Umbilical cord (tissue), 2 donors: ENCODE measurements around the gene PCARE. TPM values are rescaled to one million over a fixed set of nuclear protein-coding genes. Genes with fewer than 3 reads are reported as not detected.
"Not testable (repeated sequence)": the region's sequence is repeated elsewhere in the genome, so short reads cannot be mapped to it uniquely, and the experiment has no call there.

ENCODE experiments used
- DNase-seq: peaks from one replicate; pipeline ENCODE4 v3.0.0-alpha.2; 2015; ENCODE audit warnings: low spot score
- total RNA-seq: library from RNA; depleted of rRNA; stranded (reverse); fragments of >200 nt; gene quantifications from one replicate; pipeline ENCODE4 v1.2.3, GENCODE V29; 2014; ENCODE audit warnings: low replicate concordance; ENCODE audit not compliant: insufficient read depth

Gene PCARE
- total RNA-seq, 1 donor from 2014 or later: 1.4 TPM

DNA sequence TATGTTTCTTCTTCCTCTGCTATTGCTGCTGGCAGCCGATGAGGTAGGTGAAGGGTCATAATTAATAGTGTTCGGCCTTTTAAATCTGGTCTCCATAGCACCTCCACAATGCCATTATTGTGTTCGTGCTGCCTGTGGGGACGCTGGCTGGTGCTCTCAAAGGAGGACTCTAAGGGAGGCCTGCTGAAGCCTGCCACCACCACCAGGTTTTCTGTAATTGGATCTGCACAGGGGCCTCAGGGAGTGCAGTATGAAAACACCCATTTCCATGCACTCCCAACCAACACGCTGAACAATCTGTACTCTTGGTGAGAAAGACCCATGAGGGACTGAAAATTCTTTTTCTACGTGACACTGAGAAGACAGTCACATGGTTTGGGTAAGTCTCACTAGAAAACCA lies 23.2 kb upstream of the PCARE start:
- no peak for DNase-seq

- DNase-seq: no peak
These were observed 22.6 kb upstream of the PCARE start for GRCh38 chr2:29096969-29097368.

DNA sequence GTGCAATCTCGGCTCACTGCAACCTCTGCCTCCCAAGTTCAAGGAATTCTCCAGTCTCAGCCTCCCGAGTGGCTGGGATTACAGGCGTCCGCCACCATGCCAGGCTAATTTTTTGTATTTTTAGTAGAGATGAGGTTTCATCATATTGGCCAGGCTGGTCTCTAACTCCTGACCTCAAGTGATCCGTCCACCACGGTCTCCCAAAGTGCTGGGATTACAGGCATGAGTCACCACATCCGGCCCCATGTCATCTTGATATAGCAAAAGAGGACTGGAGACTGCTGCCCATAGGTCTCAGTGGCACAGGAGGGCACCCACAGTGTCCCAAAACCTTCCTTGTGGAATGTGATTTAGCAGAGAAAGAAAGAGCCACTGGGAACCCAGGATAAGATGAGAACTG lies 16.0 kb upstream of the PCARE start:
- not testable (repeated sequence) for DNase-seq

DNA sequence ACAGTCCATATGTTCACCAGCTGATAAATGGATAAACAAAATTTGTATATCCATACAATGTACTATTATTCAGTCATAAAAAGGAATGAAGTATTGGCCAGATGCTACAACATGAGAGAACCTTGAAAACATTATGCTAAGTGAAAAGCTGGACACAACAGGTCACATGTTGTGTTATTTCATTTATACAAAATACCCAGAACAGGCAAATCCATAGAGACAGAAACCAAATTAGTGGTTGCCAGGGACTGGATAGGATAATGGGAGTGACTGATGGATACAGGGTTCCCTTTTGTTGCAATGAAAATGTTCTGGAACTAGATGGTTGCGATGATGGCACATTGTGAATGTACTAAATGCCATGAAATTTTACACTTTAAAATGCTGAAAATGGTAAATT lies 10.2 kb upstream of the PCARE start:
- DNase-seq: no peak

- no peak for DNase-seq
These were observed 8.6 kb upstream of the PCARE start for GRCh38 chr2:29082804-29083495.

- no peak for DNase-seq
These were observed 6.8 kb upstream of the PCARE start for GRCh38 chr2:29080886-29081743.

- no peak for DNase-seq
These were observed 5.6 kb upstream of the PCARE start for GRCh38 chr2:29079887-29080286.

DNA sequence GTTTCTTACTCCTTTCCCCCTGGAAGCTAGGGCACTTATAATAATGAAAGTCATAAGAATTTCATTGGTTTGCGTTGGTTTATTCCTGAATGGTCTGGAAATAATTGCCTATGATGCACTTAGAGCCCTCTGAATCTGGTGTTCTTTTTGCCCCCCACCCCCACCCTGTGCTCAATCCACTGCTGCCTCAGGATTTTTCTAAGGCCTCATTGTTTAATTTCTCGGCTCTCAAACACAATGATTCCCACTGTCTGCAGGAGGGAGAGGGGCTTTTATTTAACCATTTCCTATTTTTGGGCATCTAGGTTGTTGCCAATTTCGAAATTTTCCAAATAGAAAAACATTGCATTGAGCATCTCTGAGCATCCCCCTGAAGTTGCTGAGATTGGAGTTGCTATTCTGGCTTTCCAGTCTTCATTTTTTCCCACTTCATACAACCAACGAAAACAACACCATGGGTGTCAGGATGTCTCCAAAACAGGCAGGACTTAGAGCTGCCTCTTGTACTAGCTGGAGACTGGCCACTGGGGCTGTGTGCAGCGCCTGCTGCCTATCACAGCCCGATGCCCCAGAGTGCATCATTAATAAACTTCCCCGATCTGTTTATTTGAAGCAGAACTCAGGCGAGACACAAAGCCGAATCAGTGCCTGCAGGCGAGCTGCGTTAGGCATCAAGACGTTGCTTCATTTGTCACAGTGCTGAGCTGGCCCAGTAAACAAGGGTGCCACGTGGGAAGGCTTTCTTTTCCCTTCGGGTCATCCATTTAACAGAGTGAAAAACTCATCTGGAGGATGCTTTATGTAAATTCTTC lies 1.8 kb upstream of the PCARE start:
- DNase-seq: no peak

DNA sequence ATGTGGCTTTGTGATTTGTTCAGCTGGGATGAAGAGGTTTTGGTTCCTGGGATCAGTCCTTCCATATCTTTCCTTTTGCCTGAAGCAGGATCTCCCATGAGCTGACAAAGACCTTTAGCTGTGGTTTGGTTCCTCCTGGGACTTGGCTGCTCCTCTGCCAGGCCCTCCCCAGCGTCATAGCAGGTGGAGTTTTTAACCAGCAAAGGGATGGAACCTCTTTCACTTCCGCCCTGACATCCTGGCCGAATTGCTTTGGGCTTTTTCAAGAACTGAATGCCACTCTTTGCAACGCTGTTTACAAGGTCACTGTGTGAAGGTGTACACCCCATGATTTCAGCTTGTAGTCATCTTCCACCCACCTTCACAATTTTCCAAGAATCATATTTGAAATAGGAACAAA lies 390 bp downstream of the PCARE start:
- DNase-seq: no peak

DNA sequence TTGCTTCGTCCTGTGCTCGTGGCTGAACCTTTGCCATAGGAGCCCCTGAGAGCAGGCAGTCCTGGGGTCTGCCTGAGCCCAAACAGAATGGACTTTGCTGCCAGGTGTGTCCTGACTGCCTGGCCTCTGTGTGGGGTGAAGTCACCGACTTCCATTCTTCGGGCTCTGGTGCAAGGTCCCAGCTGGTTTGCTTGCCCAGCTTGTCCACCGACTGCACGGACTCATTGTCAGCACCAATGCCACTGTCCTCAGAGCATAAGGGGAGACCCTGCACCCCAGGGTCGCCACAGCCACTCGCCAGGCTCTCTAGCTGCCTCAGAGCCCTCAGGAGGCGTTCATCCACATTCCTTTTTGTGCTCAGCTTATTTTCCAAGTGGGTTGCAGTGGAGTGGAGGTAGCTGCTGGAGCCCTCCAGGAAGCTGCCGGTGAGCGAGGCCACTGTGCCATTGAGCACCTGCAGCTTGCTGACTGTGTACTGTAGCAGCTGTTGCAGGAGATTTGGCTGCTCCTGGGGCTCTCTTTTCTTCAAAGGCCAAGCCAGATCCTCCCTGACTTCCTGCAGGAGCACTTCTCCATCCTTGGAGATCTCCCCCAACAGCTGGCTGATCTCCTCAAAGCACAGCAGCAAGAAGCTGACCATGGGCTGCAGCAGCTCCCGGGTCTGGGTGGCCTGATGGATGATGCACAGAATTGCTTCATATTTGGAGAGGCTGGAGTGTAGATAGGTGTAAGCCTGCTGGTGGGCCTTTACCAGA lies 1.2 kb downstream of the PCARE start:
- no peak for DNase-seq

- no peak for DNase-seq
These were observed 2.1 kb downstream of the PCARE start for GRCh38 chr2:29072251-29072650.

DNA sequence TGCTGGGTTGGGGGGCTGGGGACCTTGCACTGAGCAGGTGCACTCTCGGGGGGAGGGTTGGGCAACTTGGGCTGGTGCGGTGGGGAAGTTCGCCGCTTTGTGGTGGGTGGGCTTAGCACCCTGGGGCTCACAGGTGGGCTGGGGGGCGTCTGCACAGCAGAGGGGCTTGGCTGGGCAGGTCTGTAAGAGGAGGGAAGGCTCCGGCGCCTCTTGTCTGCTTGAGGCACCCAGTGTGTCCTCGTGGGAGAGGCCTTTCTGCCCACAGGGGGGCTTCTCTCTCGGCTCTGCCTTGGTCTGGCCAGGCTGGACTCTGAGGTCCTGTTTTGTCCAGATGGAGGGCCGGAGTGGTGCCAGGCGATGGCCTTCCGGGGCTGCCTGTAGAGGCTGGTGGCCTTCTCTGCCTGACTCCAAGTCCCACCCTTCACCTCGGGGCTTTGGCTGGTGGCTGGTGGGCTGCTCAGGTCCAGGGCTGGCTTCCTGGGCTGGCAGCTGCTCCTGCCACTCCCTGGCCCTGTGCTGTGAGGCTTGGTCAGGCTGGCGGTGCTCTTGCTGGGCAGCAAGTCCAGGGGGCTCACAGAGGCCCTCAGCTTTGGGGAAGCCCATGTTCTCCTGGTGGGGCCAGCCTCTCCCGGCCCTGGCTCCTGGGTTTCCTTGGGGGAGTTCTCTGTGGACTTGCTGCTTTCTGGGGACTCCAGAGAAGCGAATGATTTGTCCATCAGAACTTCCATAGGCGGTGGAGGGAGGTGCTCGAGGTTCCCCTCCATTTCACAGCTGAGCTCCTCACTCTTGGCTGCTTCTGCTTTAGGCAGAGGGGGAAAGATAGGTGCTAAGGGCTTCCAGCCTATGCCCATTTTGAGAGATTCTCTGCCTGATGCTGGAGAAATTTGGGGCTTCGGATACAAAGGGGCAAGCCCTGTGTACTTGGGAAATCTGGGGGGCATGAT lies 3.0 kb downstream of the PCARE start:
- DNase-seq: no peak

DNA sequence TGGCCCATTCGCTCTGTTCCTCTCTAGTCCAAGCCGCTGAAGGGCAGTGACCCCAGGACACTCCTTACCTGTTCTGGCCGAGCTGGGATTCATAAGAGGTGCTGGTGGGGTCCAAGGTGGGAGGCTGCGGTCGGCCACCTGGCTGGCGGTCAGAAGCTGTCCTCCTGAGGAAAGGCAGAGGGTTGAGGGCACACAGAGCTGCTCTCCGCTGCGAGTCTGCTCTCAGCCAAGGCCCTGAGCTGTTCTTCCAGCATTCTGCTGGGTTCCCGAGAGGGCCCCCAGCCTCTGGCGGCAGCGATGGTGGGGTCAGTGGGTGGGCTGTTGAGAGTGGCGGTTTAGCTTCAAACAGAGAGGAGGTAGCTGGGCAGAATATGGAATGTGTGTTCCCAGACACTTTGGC lies 3.8 kb downstream of the PCARE start:
- DNase-seq: no peak

- no peak for DNase-seq
These were observed 5.8 kb downstream of the PCARE start for GRCh38 chr2:29068513-29068912.

- DNase-seq: peak; percentile 32
These were observed 7.2 kb downstream of the PCARE start for GRCh38 chr2:29066997-29067605.

GRCh38 chr2:29066271-29066860 lies 8.0 kb downstream of the PCARE start:
- peak; percentile 65 for DNase-seq

DNA sequence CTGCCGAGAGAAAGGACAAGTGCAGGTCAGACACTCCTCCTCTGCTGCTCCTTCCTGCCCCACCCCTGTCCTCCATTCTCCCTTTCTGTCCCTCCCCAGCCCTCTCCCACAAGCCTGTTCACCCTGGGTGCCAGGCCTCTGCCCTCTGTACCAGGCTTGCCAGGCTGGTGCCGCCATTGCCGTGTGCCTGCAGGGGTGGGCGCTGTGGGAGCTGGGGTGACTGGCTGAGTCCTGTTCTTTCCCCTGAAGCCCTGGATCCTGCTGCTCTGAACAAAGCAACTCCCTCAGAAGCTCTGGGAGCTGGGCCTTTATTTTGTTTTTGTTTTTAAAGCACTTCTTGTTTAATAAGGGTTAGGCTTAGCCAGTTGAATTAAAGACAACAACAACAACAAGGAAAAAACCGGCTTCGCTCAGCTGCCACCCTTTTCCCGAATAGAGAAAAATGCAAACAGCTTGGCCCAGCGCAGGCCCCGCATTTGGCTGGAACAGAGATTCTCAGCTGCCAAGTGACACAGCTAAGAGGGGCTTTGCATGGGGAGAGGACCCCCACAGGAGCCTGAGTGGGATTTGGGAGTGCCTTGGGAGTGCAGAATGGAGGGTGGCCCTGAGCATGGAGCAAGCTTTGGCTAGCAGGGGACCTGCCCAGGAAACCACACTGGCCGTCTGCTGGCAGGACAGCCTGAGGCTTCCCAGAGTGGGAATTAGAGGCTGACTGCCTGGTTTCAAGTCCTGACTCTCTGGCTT lies 9.1 kb downstream of the PCARE start:
- DNase-seq: no peak

- no peak for DNase-seq
These were observed 9.6 kb downstream of the PCARE start for GRCh38 chr2:29064746-29065067.

DNA sequence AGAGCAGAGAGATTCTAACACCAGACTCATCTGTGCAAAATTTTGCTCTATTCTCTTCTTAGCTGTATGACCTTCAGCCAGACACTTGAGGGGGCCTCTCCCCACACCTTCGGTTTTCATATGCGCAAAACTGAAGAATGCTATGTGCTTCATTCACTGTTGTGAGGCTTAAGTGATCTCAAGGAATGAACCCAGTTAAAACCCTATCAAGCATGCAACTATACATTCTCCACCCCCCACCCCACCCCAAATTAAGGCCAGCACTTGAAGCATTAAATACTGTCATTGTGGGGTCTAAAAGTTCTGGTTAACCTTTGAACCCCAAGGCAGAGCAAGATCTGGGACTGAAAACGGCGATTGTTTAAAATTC lies 10.0 kb downstream of the PCARE start:
- DNase-seq: no peak
